AG10803 (cell line): ENCODE results near the gene TRMT2A.

Experiments
- DNase-seq: peaks from one replicate; pipeline ENCODE4 v3.0.0; 2010; ENCODE audit warnings: low read depth
- H3K4me3 ChIP-seq: 2 replicates; pipeline ENCODE4 v1.5.1; 2011; ENCODE audit warnings: mild to moderate bottlenecking, low read length, control low read depth
- TF ChIP-seq, protein P1 (sequence below): conservative IDR thresholded peaks from 2 replicates; pipeline ENCODE4 v1.5.1; 2011; ENCODE audit warnings: mild to moderate bottlenecking, low read length, control low read depth, inconsistent platforms

Gene TRMT2A

DNA sequence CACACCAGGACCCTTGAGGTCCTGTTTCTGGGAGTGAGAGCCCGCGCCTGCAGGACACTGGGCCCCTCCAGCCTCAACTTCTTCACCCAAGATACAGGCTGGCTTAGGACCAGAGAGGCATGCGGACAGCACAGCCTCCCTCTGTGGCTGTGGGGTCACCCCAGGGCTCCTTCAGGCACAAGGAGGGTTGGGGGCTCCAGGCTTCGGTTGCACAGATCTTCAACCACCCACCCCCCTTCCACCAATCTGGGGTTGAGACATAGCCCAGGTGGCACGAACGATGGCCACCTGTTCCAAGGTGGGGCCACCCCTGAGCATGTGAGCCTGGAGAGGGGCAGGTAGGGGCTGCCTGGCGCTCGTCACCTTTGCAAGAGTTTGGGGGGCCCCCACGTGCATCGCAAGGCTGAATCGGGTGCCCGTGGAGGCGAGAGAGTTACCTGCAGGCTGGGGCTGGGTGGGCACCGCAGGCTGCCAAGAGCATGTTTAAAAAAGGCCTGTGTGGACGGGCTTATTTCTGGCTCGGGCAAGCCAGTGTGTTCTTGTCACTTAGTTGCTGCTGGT, 15.7 kb upstream of the TRMT2A start:
- no peak for DNase-seq
- TF ChIP-seq, protein P1, sequence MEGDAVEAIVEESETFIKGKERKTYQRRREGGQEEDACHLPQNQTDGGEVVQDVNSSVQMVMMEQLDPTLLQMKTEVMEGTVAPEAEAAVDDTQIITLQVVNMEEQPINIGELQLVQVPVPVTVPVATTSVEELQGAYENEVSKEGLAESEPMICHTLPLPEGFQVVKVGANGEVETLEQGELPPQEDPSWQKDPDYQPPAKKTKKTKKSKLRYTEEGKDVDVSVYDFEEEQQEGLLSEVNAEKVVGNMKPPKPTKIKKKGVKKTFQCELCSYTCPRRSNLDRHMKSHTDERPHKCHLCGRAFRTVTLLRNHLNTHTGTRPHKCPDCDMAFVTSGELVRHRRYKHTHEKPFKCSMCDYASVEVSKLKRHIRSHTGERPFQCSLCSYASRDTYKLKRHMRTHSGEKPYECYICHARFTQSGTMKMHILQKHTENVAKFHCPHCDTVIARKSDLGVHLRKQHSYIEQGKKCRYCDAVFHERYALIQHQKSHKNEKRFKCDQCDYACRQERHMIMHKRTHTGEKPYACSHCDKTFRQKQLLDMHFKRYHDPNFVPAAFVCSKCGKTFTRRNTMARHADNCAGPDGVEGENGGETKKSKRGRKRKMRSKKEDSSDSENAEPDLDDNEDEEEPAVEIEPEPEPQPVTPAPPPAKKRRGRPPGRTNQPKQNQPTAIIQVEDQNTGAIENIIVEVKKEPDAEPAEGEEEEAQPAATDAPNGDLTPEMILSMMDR = no peak
- peak overlapping the region; percentile 76 for H3K4me3 ChIP-seq

- TF ChIP-seq, protein P1 = no peak
- peak overlapping the region; percentile 76 for H3K4me3 ChIP-seq
- DNase-seq = peak; percentile 20
These were observed 15.0 kb upstream of the TRMT2A start for GRCh38 chr22:20131859-20132685.

DNA sequence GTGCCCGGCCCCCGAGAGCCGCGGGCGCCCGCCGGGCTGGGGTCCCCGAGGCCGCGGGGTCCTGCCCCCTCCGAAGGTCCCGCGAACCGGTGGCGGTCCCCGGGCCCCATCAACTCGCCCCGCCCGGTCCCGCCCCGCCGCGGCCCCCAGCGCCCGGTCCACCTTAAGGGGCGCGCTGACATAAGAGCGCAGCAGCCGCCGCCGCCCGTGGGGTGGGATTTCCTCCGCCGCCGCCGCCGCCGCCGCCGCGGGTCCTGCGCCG, 14.5 kb upstream of the TRMT2A start, which contains the start of gene ZDHHC8:
TSS of gene ZDHHC8 (plus strand) at position 208 of the 262 bp plus-strand sequence. CDS start 144 bp downstream, outside the sequence.
- H3K4me3 ChIP-seq = peak within 1 kb of the TSS; percentile 76
- peak; percentile 21 for DNase-seq
- TF ChIP-seq, protein P1 = no peak

DNA sequence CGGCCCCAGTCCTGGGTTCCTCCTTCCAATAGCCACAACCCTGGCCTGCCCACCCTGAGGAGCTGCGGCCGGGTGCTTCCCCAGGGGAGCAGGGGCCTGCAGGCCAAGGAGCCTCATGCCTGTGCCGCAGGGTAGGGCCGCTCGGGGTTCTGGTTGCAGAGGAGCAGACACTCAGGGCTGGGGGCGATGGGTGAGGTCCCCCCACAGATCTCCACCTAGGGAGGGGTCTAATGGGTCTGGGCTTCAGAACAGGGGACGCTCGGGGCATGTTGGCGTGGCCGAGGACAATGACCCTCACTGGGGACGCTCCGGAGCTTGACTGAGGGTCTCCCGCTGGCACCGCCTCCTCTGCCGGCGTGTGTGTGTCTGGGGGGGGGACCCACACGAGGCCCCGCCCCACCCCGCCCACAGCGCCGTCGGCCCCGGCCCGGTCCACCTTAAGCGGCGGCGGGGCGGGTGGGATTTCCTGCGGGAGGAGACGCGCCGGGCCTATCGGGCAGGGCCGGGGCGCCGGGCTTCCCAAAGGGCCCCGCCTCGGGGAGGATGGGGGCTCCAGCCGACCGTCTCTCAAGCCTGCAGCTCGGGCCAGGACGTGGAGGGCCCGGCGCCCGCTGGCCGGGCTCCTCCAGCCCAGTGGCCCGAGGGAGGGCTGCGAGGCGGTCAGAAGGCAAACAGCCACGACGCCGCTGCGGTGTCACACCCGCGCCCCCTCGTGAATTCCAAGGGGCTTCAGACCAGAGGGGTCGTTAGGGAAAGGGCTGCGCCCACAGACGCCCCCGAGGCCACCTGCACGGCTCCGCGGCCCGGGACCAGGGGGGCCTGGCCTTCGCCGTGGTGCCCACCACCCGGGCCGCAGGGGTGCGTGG, 13.9 kb upstream of the TRMT2A start:
- H3K4me3 ChIP-seq = peak overlapping the region; percentile 75
- TF ChIP-seq, protein P1 = no peak
- DNase-seq = peak; percentile 77

GRCh38 chr22:20130319-20130718, 13.3 kb upstream of the TRMT2A start:
- TF ChIP-seq, protein P1 = no peak
- no peak overlapping the region for H3K4me3 ChIP-seq
- no peak for DNase-seq

GRCh38 chr22:20129747-20130014, 12.7 kb upstream of the TRMT2A start:
- DNase-seq = no peak
- H3K4me3 ChIP-seq = no peak overlapping the region
- TF ChIP-seq, protein P1 = no peak
